Measurements from ENCODE around the gene PHC3. TPM values are rescaled to one million over a fixed set of nuclear protein-coding genes. Genes with fewer than 3 reads are reported as not detected.

PHC3 gene
- total and polyA plus RNA-seq, 2 of the 13 experiments (the other 11 are each of a cell fraction or from before 2014, with no cell fraction given) = 24.1 to 49.0 TPM

GRCh38 chr3:170056710-170057454 lies 124.7 kb downstream of the PHC3 start:
- no peaks in the 10 kb centered on the region for H3K36me3 ChIP-seq (replicated peaks in 1 of 2; ENCODE audit: control insufficient read depth in 1 of 2, insufficient read depth in 2 of 2, low read length in 2 of 2)
- no TSS peak for BruUV-seq (replicated peaks)
- ATAC-seq (no peak), FAIRE-seq (no peak), DNase-seq (ENCODE audit: low spot score) (no peak)
- no peaks in the 10 kb centered on the region for H3K4me1 ChIP-seq (ENCODE audit: insufficient read depth, low read length)
- POLR2A ChIA-PET = no interaction called here
- TF ChIP-seq MXD4 (CRISPR knock-in tag; IDR thresholded peaks at IDR 0.05) = no peak
- no peak for TF ChIP-seq MAZ (IDR thresholded peaks at IDR 0.05; ENCODE audit: borderline replicate concordance, low read depth, low read length)
- no peak for TF ChIP-seq MAZ (CRISPR knock-in tag; IDR thresholded peaks at IDR 0.05; ENCODE audit: low read depth)
- TF ChIP-seq RARG (CRISPR knock-in tag; IDR thresholded peaks at IDR 0.05; ENCODE audit: low read depth) = no peak
- TF ChIP-seq ZNF720 (CRISPR knock-in tag; IDR thresholded peaks at IDR 0.05) = no peak
- no peak for TF ChIP-seq HNRNPL (IDR thresholded peaks at IDR 0.05; ENCODE audit: low read depth, low read length)
- no peak for TF ChIP-seq MNT (IDR thresholded peaks at IDR 0.05)
- no peak for TF ChIP-seq CENPX (CRISPR knock-in tag; IDR thresholded peaks at IDR 0.05)
- no peak for TF ChIP-seq CEBPG (CRISPR knock-in tag; IDR thresholded peaks at IDR 0.05)
- TF ChIP-seq ZNF672 (CRISPR knock-in tag; IDR thresholded peaks at IDR 0.05) = no peak
- no peak for TF ChIP-seq ZNF331 (CRISPR knock-in tag; IDR thresholded peaks at IDR 0.05)
- no peak for TF ChIP-seq ATF1 (CRISPR knock-in tag; IDR thresholded peaks at IDR 0.05)
- no peak for TF ChIP-seq GPN1 (CRISPR knock-in tag; IDR thresholded peaks at IDR 0.05; ENCODE audit: borderline replicate concordance)
- no peak for TF ChIP-seq ESRRA (CRISPR knock-in tag; IDR thresholded peaks at IDR 0.05; ENCODE audit: low read depth)
- no peak for TF ChIP-seq ONECUT2 (CRISPR knock-in tag; IDR thresholded peaks at IDR 0.05)
- no peak for TF ChIP-seq ELF1 (CRISPR knock-in tag; IDR thresholded peaks at IDR 0.05)
- TF ChIP-seq TEF (CRISPR knock-in tag; IDR thresholded peaks at IDR 0.05) = no peak
- TF ChIP-seq ZBTB2 (CRISPR knock-in tag; IDR thresholded peaks at IDR 0.05; ENCODE audit: low read depth) = no peak
- TF ChIP-seq RXRB (CRISPR knock-in tag; IDR thresholded peaks at IDR 0.05; ENCODE audit: borderline replicate concordance) = no peak
- no peak for TF ChIP-seq ZNF205 (CRISPR knock-in tag; IDR thresholded peaks at IDR 0.05)
- no peaks in the 10 kb centered on the region for H3K9me3 ChIP-seq (ENCODE audit: low read length)
- no peak overlapping the region for H2AFZ ChIP-seq (ENCODE audit: low read length)
- CTCF ChIA-PET (ENCODE audit: low intra/inter-chr PET ratio, low total read pairs) = no interaction called here
- 0 out of 2 replicates have a peak, but pooled peaks cover 2% of the 10 kb centered on the region for H4K20me1 ChIP-seq (ENCODE audit: insufficient read depth, low read length)
- H3K4me2 ChIP-seq (ENCODE audit: low read depth, low read length) = no peak overlapping the region
- in situ Hi-C loops (cut with HindIII; ENCODE audit: extremely low pct_ligation_motif_present, low pct_unique_long_range_greater_than_20kb) (no loop called here), intact Hi-C loops (cut with micrococcal nuclease; ENCODE audit: unreplicated experiment) (no loop called here)
- 93% methylated on average over 3 of the region's 3 CpGs for WGBS (ENCODE audit: low lambda C conversion rate)
- no peak overlapping the region for H3K9ac ChIP-seq (ENCODE audit: insufficient read depth, low read depth, low read length)
- H3K4me3 ChIP-seq (replicated peaks in 1 of 3; ENCODE audit: insufficient read depth in 1 of 3, low read depth in 2 of 3, low read length in 3 of 3) = no peak overlapping the region
- no peaks in the 10 kb centered on the region for H3K27me3 ChIP-seq (ENCODE audit: control insufficient read depth in 1 of 2, insufficient read depth in 2 of 2, low read length in 2 of 2)
- H3K27ac ChIP-seq (ENCODE audit: extremely low read length, insufficient read depth, low read length) = no peak overlapping the region
- no peaks in the 10 kb centered on the region for H3K79me2 ChIP-seq (ENCODE audit: insufficient read depth, low read length)
